ENCODE results near the gene SHISA7.

Gene SHISA7

DNA sequence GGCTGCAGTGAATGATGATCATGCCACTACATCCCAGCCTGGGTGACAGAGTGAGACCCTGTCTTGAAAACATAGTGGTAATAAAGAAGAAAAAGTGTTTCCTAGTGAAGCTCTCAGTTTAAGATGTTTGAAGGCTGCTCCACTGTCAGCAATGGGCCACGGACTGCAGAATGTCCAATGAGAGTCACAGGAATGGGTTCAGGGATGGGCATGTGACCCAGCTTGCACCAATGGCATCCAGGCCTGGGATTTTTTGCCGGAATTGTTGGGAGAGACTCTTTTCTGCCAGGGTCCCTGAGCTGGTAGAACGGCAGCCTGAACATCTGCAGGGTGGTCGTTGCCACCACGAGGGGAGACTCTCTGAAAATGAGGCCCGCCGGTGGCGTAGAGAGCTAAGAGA, 6.3 kb downstream of the SHISA7 start:
- Histone ChIP-seq H3F3A (ENCODE audit: low read depth) (no peaks in the 10 kb centered on the region), H3K9ac (ENCODE audit: low read depth, low read length, poor library complexity, severe bottlenecking) (no peak overlapping the region), H4K20me1 (ENCODE audit: insufficient read depth, low read length, poor library complexity, severe bottlenecking) (no peaks in the 10 kb centered on the region), H3K36me3 (ENCODE audit: insufficient read depth, low read length) (no peaks in the 10 kb centered on the region), H2AFZ (ENCODE audit: low read length) (no peak overlapping the region), H3K4me1 (ENCODE audit: insufficient read depth, low read length, poor library complexity, severe bottlenecking) (no peaks in the 10 kb centered on the region), H3K27me3 (ENCODE audit: insufficient read depth, low read length, poor library complexity, severe bottlenecking) (no peaks in the 10 kb centered on the region), H3K9me2 (replicated peaks; ENCODE audit: low read depth, low read length) (no peaks in the 10 kb centered on the region), H3K79me2 (ENCODE audit: insufficient read depth, low read length) (no peaks in the 10 kb centered on the region), H3K4me3 (ENCODE audit: low read length, poor library complexity, severe bottlenecking) (no peak overlapping the region), H3K9me3 (ENCODE audit: insufficient read depth, low read depth, low read length) (no peaks in the 10 kb centered on the region), H3K4me2 (ENCODE audit: low read depth, low read length, poor library complexity, severe bottlenecking) (no peak overlapping the region)
- no peak for TF ChIP-seq EZH2phosphoT487 (IDR thresholded peaks at IDR 0.05; ENCODE audit: borderline replicate concordance)

GRCh38 chr19:55435020-55435419, 8.1 kb downstream of the SHISA7 start:
- no peak overlapping the region for H2AFZ ChIP-seq (ENCODE audit: low read length)

DNA sequence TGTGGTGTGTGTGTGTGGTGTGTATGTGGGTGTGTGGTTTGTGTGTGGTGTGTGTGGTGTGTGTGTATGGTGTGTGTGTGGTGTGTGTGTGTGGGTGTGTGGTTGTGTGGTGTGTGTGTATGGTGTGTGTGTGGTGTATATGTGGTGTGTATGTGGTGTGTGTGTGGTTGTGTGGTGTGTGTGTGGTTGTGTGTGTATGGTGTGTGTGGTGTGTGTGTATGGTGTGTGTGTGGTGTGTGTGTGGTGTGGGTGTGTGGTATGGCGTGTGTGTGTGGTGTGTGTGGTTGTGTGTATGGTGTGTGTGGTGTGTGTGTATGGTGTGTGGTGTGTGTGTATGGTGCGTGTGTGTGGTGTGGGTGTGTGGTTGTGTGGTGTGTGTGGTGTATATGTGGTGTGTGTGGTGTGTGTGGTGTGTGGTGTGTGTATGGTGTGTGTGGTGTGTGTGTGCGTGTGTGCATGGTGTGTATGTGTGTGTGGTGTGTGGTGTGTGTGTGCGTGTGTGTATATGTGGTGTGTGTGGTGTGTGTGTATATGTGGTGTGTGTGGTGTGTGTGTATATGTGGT, 8.7 kb downstream of the SHISA7 start:
- no peaks in the 10 kb centered on the region for H3K79me2 ChIP-seq (ENCODE audit: insufficient read depth, low read length)
- H3K9me2 ChIP-seq (replicated peaks; ENCODE audit: low read depth, low read length), result no peaks in the 10 kb centered on the region
- H4K20me1 ChIP-seq (ENCODE audit: insufficient read depth, low read length, poor library complexity, severe bottlenecking), result no peaks in the 10 kb centered on the region
- H2AFZ ChIP-seq (ENCODE audit: low read length), result no peak overlapping the region
- H3K27me3 ChIP-seq (ENCODE audit: insufficient read depth, low read length, poor library complexity, severe bottlenecking), result no peaks in the 10 kb centered on the region
- no peaks in the 10 kb centered on the region for H3F3A ChIP-seq (ENCODE audit: low read depth)
- TF ChIP-seq, protein P1, sequence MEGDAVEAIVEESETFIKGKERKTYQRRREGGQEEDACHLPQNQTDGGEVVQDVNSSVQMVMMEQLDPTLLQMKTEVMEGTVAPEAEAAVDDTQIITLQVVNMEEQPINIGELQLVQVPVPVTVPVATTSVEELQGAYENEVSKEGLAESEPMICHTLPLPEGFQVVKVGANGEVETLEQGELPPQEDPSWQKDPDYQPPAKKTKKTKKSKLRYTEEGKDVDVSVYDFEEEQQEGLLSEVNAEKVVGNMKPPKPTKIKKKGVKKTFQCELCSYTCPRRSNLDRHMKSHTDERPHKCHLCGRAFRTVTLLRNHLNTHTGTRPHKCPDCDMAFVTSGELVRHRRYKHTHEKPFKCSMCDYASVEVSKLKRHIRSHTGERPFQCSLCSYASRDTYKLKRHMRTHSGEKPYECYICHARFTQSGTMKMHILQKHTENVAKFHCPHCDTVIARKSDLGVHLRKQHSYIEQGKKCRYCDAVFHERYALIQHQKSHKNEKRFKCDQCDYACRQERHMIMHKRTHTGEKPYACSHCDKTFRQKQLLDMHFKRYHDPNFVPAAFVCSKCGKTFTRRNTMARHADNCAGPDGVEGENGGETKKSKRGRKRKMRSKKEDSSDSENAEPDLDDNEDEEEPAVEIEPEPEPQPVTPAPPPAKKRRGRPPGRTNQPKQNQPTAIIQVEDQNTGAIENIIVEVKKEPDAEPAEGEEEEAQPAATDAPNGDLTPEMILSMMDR (conservative IDR thresholded peaks at IDR 0.05; ENCODE audit: low read length), result no peak
- no peak for TF ChIP-seq EZH2phosphoT487 (IDR thresholded peaks at IDR 0.05; ENCODE audit: borderline replicate concordance)
- H3K4me1 ChIP-seq (ENCODE audit: insufficient read depth, low read length, poor library complexity, severe bottlenecking), result no peaks in the 10 kb centered on the region
- H3K4me3 ChIP-seq (ENCODE audit: low read length, poor library complexity, severe bottlenecking), result no peak overlapping the region
- no peak overlapping the region for H3K4me2 ChIP-seq (ENCODE audit: low read depth, low read length, poor library complexity, severe bottlenecking)
- H3K9me3 ChIP-seq (ENCODE audit: insufficient read depth, low read depth, low read length), result no peaks in the 10 kb centered on the region
- no peaks in the 10 kb centered on the region for H3K36me3 ChIP-seq (ENCODE audit: insufficient read depth, low read length)
- H3K9ac ChIP-seq (ENCODE audit: low read depth, low read length, poor library complexity, severe bottlenecking), result no peak overlapping the region

More at GRCh38 chr19:55435020-55435419, 8.1 kb downstream of the SHISA7 start:
- no peaks in the 10 kb centered on the region for H3K4me1 ChIP-seq (ENCODE audit: insufficient read depth, low read length, poor library complexity, severe bottlenecking)
- no peaks in the 10 kb centered on the region for H3F3A ChIP-seq (ENCODE audit: low read depth)
- no peak overlapping the region for H3K4me2 ChIP-seq (ENCODE audit: low read depth, low read length, poor library complexity, severe bottlenecking)
- H3K9ac ChIP-seq (ENCODE audit: low read depth, low read length, poor library complexity, severe bottlenecking), result no peak overlapping the region
- H3K9me3 ChIP-seq (ENCODE audit: insufficient read depth, low read depth, low read length), result no peaks in the 10 kb centered on the region
- H3K27me3 ChIP-seq (ENCODE audit: insufficient read depth, low read length, poor library complexity, severe bottlenecking), result no peaks in the 10 kb centered on the region
- H3K36me3 ChIP-seq (ENCODE audit: insufficient read depth, low read length), result no peaks in the 10 kb centered on the region
- H4K20me1 ChIP-seq (ENCODE audit: insufficient read depth, low read length, poor library complexity, severe bottlenecking), result no peaks in the 10 kb centered on the region
- no peaks in the 10 kb centered on the region for H3K9me2 ChIP-seq (replicated peaks; ENCODE audit: low read depth, low read length)
- no peak overlapping the region for H3K4me3 ChIP-seq (ENCODE audit: low read length, poor library complexity, severe bottlenecking)
- no peaks in the 10 kb centered on the region for H3K79me2 ChIP-seq (ENCODE audit: insufficient read depth, low read length)
- TF ChIP-seq, protein P1 (conservative IDR thresholded peaks at IDR 0.05; ENCODE audit: low read length), result no peak
- TF ChIP-seq EZH2phosphoT487 (IDR thresholded peaks at IDR 0.05; ENCODE audit: borderline replicate concordance), result no peak

- H3K9ac ChIP-seq (ENCODE audit: low read depth, low read length, poor library complexity, severe bottlenecking), result no peak overlapping the region
- no peaks in the 10 kb centered on the region for H3K9me3 ChIP-seq (ENCODE audit: insufficient read depth, low read depth, low read length)
- no peaks in the 10 kb centered on the region for H3K36me3 ChIP-seq (ENCODE audit: insufficient read depth, low read length)
- H3K9me2 ChIP-seq (replicated peaks; ENCODE audit: low read depth, low read length), result no peaks in the 10 kb centered on the region
- no peaks in the 10 kb centered on the region for H3K4me1 ChIP-seq (ENCODE audit: insufficient read depth, low read length, poor library complexity, severe bottlenecking)
- no peaks in the 10 kb centered on the region for H3K79me2 ChIP-seq (ENCODE audit: insufficient read depth, low read length)
- no peaks in the 10 kb centered on the region for H4K20me1 ChIP-seq (ENCODE audit: insufficient read depth, low read length, poor library complexity, severe bottlenecking)
- H2AFZ ChIP-seq (ENCODE audit: low read length), result no peak overlapping the region
- no peak overlapping the region for H3K4me2 ChIP-seq (ENCODE audit: low read depth, low read length, poor library complexity, severe bottlenecking)
- no peaks in the 10 kb centered on the region for H3F3A ChIP-seq (ENCODE audit: low read depth)
- H3K27me3 ChIP-seq (ENCODE audit: insufficient read depth, low read length, poor library complexity, severe bottlenecking), result no peaks in the 10 kb centered on the region
- TF ChIP-seq EZH2phosphoT487 (IDR thresholded peaks at IDR 0.05; ENCODE audit: borderline replicate concordance), result no peak
- TF ChIP-seq, protein P1 (conservative IDR thresholded peaks at IDR 0.05; ENCODE audit: low read length), result no peak
- no peak overlapping the region for H3K4me3 ChIP-seq (ENCODE audit: low read length, poor library complexity, severe bottlenecking)
These were observed 9.8 kb downstream of the SHISA7 start for GRCh38 chr19:55433292-55433691.
